Endothelial cell of coronary artery (primary cell): ENCODE results near the gene MR1. TPM values are rescaled to one million over a fixed set of nuclear protein-coding genes. Genes with fewer than 3 reads are reported as not detected.

Experiments
- total RNA-seq: library from RNA; depleted of rRNA; stranded (reverse); fragments of >200 nt; gene quantifications from 2 replicates; pipeline ENCODE4 v1.2.3, GENCODE V29; 2014

Gene MR1
- total RNA-seq = 2.0 and 7.4 TPM in 2 replicates

GRCh38 chr1:181033799-181034451 lies at the start of gene MR1:
Gene MR1 (plus strand): TSS chr1:181033983. CDS start chr1:181034008, 25 bp downstream.

GRCh38 chr1:181088079-181089016 lies 54.6 kb downstream of the MR1 start, which contains the start of gene IER5:
Gene IER5 (plus strand): TSS chr1:181088700. CDS start chr1:181088903, 203 bp downstream.

Other genes starting within 250 kb of the MR1 start
- 1.1 and 3.3 TPM in 2 replicates for gene KIAA1614, start 121.1 kb upstream of the MR1 start, total RNA-seq
- gene STX6, start 11.1 kb upstream of the MR1 start, total RNA-seq = 55.8 and 59.9 TPM in 2 replicates
- 25.8 and 30.5 TPM in 2 replicates for gene IER5, start 54.7 kb downstream of the MR1 start, total RNA-seq